Fibroblast of gingiva (primary cell): ENCODE measurements around the gene PAMR1.

Source experiments
- DNase-seq: peaks from one replicate; pipeline ENCODE4 v3.0.0-alpha.2; 2011; ENCODE audit warnings: low read depth

Gene PAMR1

DNA sequence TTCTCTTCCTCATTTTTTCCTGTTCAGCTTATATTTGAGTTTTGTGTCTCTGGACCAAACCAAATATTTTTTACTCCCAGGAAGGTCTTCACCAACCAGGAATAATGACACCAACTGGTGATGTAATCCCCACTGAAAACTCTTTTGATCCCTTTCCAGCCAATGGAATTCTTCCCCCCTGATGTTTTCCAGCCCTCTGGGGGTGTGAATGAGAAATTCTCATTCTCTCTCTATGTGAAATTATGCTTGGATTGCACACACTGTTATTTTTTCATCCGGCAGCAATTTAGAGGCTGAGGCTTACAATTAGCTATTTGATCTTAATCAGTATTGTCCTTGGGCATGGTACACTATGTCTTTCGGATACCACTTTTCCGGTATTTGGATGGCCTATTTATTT is 66.6 kb downstream of the PAMR1 start:
- DNase-seq, result peak; percentile 5

DNA sequence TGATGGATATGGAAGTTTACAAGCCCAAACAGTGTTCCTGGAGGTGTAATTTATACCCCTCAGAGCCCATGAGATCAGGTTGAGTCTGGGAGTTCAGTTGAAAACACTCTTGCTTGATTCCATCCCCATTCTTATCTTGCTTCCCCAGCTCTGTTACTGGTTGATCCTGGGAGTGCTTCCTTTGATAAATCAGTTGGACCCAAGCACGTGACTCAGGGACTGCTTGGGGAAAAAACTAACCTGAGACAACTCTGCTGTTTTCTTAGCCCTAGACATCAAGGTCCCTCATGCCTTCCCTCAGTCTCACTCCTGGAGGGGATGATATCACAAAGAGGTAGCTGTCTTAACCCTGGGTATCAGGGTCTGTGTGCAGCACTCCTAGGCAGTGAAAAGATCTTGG is 71.1 kb downstream of the PAMR1 start:
- DNase-seq, result no peak

GRCh38 chr11:35436581-35437250 is 88.7 kb downstream of the PAMR1 start:
- no peak for DNase-seq

DNA sequence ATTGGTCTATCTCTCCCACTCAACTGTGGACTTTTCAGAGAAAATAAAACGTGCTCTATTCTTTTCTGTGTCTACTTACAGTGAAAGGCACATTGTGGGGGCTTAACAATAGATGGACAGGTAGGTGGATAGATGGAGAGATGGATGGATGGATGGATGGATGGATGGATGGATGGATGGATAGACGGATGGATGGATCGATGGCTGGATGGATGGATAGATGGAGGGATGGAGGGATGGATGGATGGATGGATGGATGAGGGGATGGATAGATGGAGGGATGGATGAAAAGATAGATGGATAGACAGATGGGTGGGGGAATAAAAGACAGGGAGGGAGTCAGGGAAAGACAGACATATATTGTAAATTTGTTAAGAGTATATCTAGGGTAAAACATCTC is 91.8 kb downstream of the PAMR1 start:
- DNase-seq, result no peak

GRCh38 chr11:35432464-35432863 is 93.0 kb downstream of the PAMR1 start:
- DNase-seq, result no peak

DNA sequence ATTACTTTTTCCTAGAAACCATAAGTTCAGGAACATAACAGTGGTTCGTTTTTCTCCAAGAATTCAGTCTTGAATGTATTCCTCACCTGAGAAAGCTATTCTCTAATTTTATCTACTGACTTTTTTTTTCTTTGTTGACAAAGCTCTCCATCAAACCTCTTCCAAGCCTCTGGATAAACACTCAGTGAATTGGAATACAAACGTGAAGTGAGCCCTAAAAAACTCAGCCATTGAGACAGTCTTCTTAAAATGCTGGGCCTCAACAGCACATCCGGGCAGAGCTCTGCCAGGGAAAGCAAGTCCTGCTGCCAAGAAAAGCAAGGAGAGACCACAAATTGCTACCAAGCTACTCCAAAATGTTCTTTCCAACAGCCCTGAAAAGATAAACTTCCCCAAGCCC is 98.3 kb downstream of the PAMR1 start:
- peak; percentile 90 for DNase-seq

- DNase-seq, result no peak
Observed at GRCh38 chr11:35426351-35426750, 99.1 kb downstream of the PAMR1 start.

DNA sequence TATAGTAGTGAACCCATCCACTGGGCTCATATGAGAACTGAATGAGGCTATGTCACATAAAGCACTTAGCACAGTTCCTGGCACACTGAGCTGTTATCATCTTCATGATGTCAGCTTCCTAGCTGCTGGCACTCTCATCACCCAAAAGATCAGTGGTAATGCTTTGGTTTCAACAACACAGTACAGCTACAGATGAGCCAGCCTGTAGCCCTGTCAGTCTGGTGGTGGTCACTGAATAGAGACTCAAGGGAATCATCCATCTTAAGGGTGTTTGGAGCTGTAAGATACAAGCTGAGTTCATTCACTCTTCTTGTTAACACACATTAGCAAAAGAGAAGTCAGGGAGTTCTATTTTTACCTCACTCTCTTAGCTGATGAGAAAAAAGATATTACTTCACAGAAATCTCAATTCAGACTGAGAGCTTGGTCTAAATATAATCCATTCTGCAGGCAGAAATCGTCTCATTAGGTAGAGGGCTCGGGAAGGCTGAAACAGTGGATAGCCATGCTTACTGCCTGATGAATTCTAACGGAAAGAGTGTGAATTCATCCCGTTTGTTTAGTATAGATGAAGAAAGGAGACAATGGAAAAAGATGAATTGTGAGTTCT is 99.7 kb downstream of the PAMR1 start:
- no peak for DNase-seq

GRCh38 chr11:35424157-35424940 is 101.1 kb downstream of the PAMR1 start:
- peak; percentile 31 for DNase-seq

GRCh38 chr11:35420371-35420770 is 105.0 kb downstream of the PAMR1 start:
- DNase-seq, result peak; percentile 11

DNA sequence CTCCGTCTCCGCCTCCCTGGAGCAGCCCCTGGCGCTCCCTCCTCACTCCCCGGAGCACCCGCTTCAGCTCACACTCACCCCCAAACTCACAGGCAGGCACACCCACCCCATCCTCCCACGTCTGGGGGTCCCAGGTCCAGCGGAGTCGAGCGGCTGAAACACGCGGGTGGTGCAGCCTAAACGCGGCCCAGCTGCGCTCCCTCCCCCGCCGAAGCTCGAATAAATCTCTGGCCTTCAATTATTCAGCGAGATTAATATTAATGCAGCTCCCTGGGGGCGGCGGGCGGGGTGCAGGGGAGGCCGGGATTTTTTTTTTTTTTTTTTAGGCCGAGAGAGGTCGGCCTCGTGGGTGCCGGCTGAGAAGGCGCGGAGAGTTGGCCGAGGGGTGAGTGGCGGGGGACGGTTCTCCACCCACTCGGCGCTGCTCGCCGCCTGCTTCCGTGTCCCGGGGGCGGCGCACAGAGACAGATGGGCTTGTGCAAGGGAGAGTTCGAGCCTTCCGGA is 105.5 kb downstream of the PAMR1 start:
- DNase-seq, result no peak

DNA sequence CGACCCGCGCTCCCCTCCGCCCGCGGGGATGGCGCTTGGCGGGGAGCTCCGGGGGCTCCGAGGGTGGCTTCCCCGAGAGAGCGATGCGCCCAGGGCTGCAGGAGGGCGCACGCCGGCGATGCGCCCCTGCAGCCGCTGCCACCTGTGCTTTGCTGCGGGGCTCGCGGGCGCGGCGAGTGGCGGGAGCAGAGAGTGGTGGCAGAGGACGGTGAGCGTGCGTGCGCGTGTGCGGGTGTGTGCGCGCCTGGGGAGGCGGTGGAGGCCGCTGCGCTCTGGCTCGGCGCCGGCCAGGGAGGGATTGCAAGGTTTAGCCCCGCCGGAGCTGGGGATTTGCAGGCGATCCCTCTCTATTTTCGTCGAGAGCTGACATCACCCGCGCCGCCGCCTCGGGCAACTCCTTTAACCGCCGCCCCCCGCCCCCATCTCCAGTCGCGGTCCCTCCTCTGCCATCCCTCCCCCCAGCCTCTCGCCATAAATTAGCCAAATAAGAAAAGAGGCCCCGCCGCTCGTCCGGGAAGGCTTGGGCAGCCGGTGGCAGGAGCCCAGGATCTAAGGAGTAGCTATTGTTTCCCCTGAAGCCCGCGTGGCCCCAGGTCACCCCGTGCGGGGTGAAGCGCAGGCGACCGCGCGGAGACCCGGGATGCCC is 106.1 kb downstream of the PAMR1 start, which contains the start of gene SLC1A2:
SLC1A2 (minus strand) TSS at position 375 of the 646 bp plus-strand sequence. CDS start 592 bp downstream, outside the sequence.
- DNase-seq, result no peak

- DNase-seq, result no peak
Observed at GRCh38 chr11:35418282-35419183, 106.9 kb downstream of the PAMR1 start.

- DNase-seq, result no peak
Observed at GRCh38 chr11:35415487-35415886, 109.9 kb downstream of the PAMR1 start.

- no peak for DNase-seq
Observed at GRCh38 chr11:35414776-35415175, 110.6 kb downstream of the PAMR1 start.

DNA sequence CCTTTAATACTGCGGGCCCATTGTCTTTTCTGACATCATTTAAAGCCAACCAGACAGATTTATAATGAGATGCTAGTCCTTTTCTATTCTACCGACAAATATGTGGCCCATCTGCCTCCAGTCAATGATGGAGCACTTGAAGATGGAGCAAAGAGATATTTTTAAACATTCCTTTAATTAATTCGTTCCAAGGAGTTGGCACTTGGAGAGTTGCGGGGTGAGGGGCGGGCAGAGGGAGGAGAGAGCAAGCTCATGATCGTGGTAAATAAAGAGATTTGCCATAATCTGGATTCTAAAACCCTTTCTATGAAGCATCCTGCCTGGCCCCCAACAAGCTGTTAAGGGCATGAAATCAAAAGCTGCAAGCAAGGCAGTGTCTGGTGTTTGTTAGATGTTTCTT is 111.1 kb downstream of the PAMR1 start:
- no peak for DNase-seq

GRCh38 chr11:35413598-35413997 is 111.8 kb downstream of the PAMR1 start:
- no peak for DNase-seq

GRCh38 chr11:35412285-35412684 is 113.1 kb downstream of the PAMR1 start:
- DNase-seq, result no peak

DNA sequence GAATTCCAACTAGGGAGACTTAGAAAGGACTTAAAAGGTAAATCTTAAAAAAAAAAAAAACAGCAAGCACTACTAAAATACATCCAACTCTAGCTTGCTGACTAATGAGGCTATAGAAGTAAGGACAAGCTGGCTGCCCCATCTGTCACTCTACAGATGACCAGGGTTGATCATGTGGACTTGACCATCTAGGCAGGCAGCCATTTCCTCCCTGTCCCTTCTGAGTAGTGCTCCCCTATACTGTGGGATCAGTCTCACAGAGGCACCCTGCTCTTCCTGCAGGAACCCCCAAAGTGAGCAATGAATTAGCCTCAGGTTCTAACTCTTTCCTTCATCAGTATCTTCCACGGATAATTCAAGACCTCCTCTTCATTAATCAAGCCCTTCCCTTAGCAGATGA is 118.4 kb downstream of the PAMR1 start:
- DNase-seq, result no peak

DNA sequence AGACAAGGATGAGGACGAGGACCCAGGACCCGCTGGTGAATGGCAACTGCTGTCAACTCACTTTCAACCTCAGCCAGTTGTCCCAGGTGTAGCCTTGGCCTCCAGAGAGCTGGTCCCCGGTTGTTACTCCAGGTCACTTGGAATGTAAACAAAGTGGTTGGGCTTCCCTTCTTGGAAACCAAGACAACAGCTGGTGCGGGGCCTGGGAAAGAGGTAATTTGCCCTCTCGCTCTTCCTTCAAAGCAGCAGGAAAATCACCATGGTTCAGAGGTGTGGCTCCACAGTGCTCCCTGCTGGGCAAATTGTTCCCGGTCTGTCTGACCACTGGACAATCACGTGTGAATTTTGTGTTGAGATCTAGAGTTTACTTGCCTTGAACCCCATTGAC is 121.0 kb downstream of the PAMR1 start:
- no peak for DNase-seq

GRCh38 chr11:35403765-35404387 is 121.5 kb downstream of the PAMR1 start:
- DNase-seq, result no peak
